ENCODE measurements around the gene HDAC7. TPM values are rescaled to one million over a fixed set of nuclear protein-coding genes. Genes with fewer than 3 reads are reported as not detected.
A peak's percentile ranks its signal among the peaks of the same experiment; 100 is the strongest.

Gene HDAC7
- total RNA-seq, 1 experiment from 2014 or later, result 71.2 TPM

GRCh38 chr12:47772094-47772660 lies 47.5 kb downstream of the HDAC7 start:
- no peak for TF ChIP-seq CTCF (IDR thresholded peaks at IDR 0.05; ENCODE audit: insufficient read depth in 1 of 2, low read depth in 1 of 2, low read length in 1 of 2, severe bottlenecking in 1 of 2, unreplicated experiment in 1 of 2)
- Histone ChIP-seq H3K4me1 (peaks cover 45% of the 10 kb centered on the region), H3K36me3 (ENCODE audit: control insufficient read depth, insufficient read depth, low read length) (no peaks in the 10 kb centered on the region), H3K27me3 (replicated peaks; ENCODE audit: control insufficient read depth, insufficient read depth, low read length) (no peaks in the 10 kb centered on the region), H3K9me3 (no peaks in the 10 kb centered on the region), H3K4me3 (ENCODE audit: low read depth, low read length) (peak overlapping the region; percentile 68)
- POLR2A ChIA-PET, result interaction anchor here (0.7 kb wide), 1 partner anchor 58 kb away, joined by 4 read pairs; no protein-coding TSS in a partner anchor
- H3K36me3 Mint-ChIP-seq (ENCODE audit: insufficient read depth, unreplicated experiment), result peaks cover 13% of the 10 kb centered on the region
- H3K4me1 Mint-ChIP-seq (ENCODE audit: low read depth, unreplicated experiment), result peaks cover 25% of the 10 kb centered on the region
- H3K9me3 Mint-ChIP-seq (ENCODE audit: unreplicated experiment), result no peaks in the 10 kb centered on the region
- no peaks in the 10 kb centered on the region for H3K27me3 Mint-ChIP-seq (ENCODE audit: insufficient read depth, unreplicated experiment)
- intact Hi-C loops (cut with micrococcal nuclease; ENCODE audit: unreplicated experiment), result loop anchor here (2.0 kb wide), 1 partner anchor 13 kb away; the partner anchor contains the start of gene RAPGEF3
- no peak for DNase-seq
- no TSS peak for BruUV-seq (replicated peaks)
- CTCF ChIA-PET, result interaction anchor here (0.6 to 12.0 kb wide), 9 partner anchors 10 to 1387 kb away, joined by 3 to 171 read pairs (median 4); partner anchors contain the start of genes RAPGEF3 and VDR
- H3K4me3 Mint-ChIP-seq (ENCODE audit: unreplicated experiment), result peak overlapping the region; percentile 94
- peak overlapping the region; percentile 92 for H3K27ac Mint-ChIP-seq (ENCODE audit: unreplicated experiment)

- TF ChIP-seq CTCF (IDR thresholded peaks at IDR 0.05; ENCODE audit: insufficient read depth in 1 of 2, low read depth in 1 of 2, low read length in 1 of 2, severe bottlenecking in 1 of 2, unreplicated experiment in 1 of 2), result no peak
- no TSS peak for BruUV-seq (replicated peaks)
- Histone ChIP-seq H3K4me1 (peaks cover 40% of the 10 kb centered on the region), H3K4me3 (ENCODE audit: low read depth, low read length) (no peak overlapping the region), H3K27me3 (replicated peaks; ENCODE audit: control insufficient read depth, insufficient read depth, low read length) (no peaks in the 10 kb centered on the region), H3K9me3 (no peaks in the 10 kb centered on the region), H3K36me3 (ENCODE audit: control insufficient read depth, insufficient read depth, low read length) (no peaks in the 10 kb centered on the region)
- Mint-ChIP-seq H3K4me1 (ENCODE audit: low read depth, unreplicated experiment) (peaks cover 18% of the 10 kb centered on the region), H3K27me3 (ENCODE audit: insufficient read depth, unreplicated experiment) (no peaks in the 10 kb centered on the region), H3K4me3 (ENCODE audit: unreplicated experiment) (no peak overlapping the region), H3K36me3 (ENCODE audit: insufficient read depth, unreplicated experiment) (peaks cover 13% of the 10 kb centered on the region), H3K9me3 (ENCODE audit: unreplicated experiment) (no peaks in the 10 kb centered on the region), H3K27ac (ENCODE audit: unreplicated experiment) (no peak overlapping the region)
- ChIA-PET CTCF (no interaction called here), POLR2A (no interaction called here)
- intact Hi-C loops (cut with micrococcal nuclease; ENCODE audit: unreplicated experiment), result no loop called here
- no peak for DNase-seq
These were observed 48.4 kb downstream of the HDAC7 start for GRCh38 chr12:47771304-47771703.

- H3K27ac Mint-ChIP-seq (ENCODE audit: unreplicated experiment), result no peak overlapping the region
- no peak overlapping the region for H3K4me3 ChIP-seq (ENCODE audit: low read depth, low read length)
- no peaks in the 10 kb centered on the region for H3K36me3 ChIP-seq (ENCODE audit: control insufficient read depth, insufficient read depth, low read length)
- H3K4me1 Mint-ChIP-seq (ENCODE audit: low read depth, unreplicated experiment), result peaks cover 7% of the 10 kb centered on the region
- CTCF ChIA-PET, result interaction anchor here (0.7 to 6.5 kb wide), 5 partner anchors 9 to 1231 kb away, joined by 3 to 155 read pairs (median 5); partner anchors contain the start of gene RAPGEF3
- intact Hi-C loops (cut with micrococcal nuclease; ENCODE audit: unreplicated experiment), result no loop called here
- DNase-seq, result peak in 1 of 2 experiments; percentile 44
- no peak overlapping the region for H3K4me3 Mint-ChIP-seq (ENCODE audit: unreplicated experiment)
- no TSS peak for BruUV-seq (replicated peaks)
- no peak for TF ChIP-seq CTCF (IDR thresholded peaks at IDR 0.05; ENCODE audit: insufficient read depth in 1 of 2, low read depth in 1 of 2, low read length in 1 of 2, severe bottlenecking in 1 of 2, unreplicated experiment in 1 of 2)
- no peaks in the 10 kb centered on the region for H3K9me3 Mint-ChIP-seq (ENCODE audit: unreplicated experiment)
- peaks cover 37% of the 10 kb centered on the region for H3K4me1 ChIP-seq
- no peaks in the 10 kb centered on the region for H3K27me3 ChIP-seq (replicated peaks; ENCODE audit: control insufficient read depth, insufficient read depth, low read length)
- no peaks in the 10 kb centered on the region for H3K9me3 ChIP-seq
- H3K27me3 Mint-ChIP-seq (ENCODE audit: insufficient read depth, unreplicated experiment), result no peaks in the 10 kb centered on the region
- POLR2A ChIA-PET, result interaction anchor here (0.7 kb wide), 1 partner anchor 152 kb away, joined by 5 read pairs; no protein-coding TSS in a partner anchor
- H3K36me3 Mint-ChIP-seq (ENCODE audit: insufficient read depth, unreplicated experiment), result peaks cover 13% of the 10 kb centered on the region
These were observed 49.5 kb downstream of the HDAC7 start for GRCh38 chr12:47770086-47770726.

All from Caco-2 (cell line).